ENCODE data around the gene COQ5. TPM values are rescaled to one million over a fixed set of nuclear protein-coding genes. Genes with fewer than 3 reads are reported as not detected.

COQ5 gene
- total RNA-seq, result 10 to 100 TPM; 25.0 to 29.9 TPM
- polyA plus RNA-seq, result 10 to 100 TPM; 31.4 to 33.6 TPM

- H3K27ac ChIP-seq (ENCODE audit: low read depth in 1 of 2, low read length in 2 of 2), result peak within 1 kb of the TSS; percentile 96 to 99
- no peaks in the 10 kb centered on the region for H3K36me3 ChIP-seq (ENCODE audit: control insufficient read depth in 4 of 4, insufficient read depth in 3 of 4, low read depth in 1 of 4, low read length in 3 of 4)
- H3K9me3 ChIP-seq (ENCODE audit: control insufficient read depth in 4 of 4, low read length in 3 of 4), result no peaks in the 10 kb centered on the region
- peak within 1 kb of the TSS; percentile 73 to 84 (median 77) for H3K4me3 ChIP-seq (ENCODE audit: low read depth in 1 of 3, low read length in 3 of 3)
- H3K27me3 ChIP-seq (ENCODE audit: control insufficient read depth in 4 of 4, insufficient read depth in 4 of 4, low read length in 3 of 4), result no peaks in the 10 kb centered on the region
- under 1% methylated on average over 38 of the region's 38 CpGs for WGBS
- peak; percentile 92 for TF ChIP-seq ZBTB33 (IDR thresholded peaks at IDR 0.05)
- TF ChIP-seq YY1 (IDR thresholded peaks at IDR 0.05), result peak; percentile 99
- no peak for TF ChIP-seq FOXA1 (IDR thresholded peaks at IDR 0.05)
- TF ChIP-seq CTCF (IDR thresholded peaks at IDR 0.05; ENCODE audit: low read depth, low read length, missing input control), result no peak
- TF ChIP-seq HNF4G (IDR thresholded peaks at IDR 0.05), result peak; percentile 61
- TF ChIP-seq RAD21 (IDR thresholded peaks at IDR 0.05), result peak in 1 of 2 donors; percentile 11
- TF ChIP-seq GABPA (IDR thresholded peaks at IDR 0.05 in 1 of 2, conservative IDR thresholded peaks at IDR 0.05 in 1 of 2), result peak in 1 of 2 donors; percentile 49
- peak; percentile 92 for TF ChIP-seq NR2F2 (IDR thresholded peaks at IDR 0.05)
- TF ChIP-seq HNF4A (conservative IDR thresholded peaks at IDR 0.05), result peak; percentile 74 to 77
- peak; percentile 48 to 58 for TF ChIP-seq JUND (IDR thresholded peaks at IDR 0.05)
- peak in 1 of 2 donors; percentile 49 for TF ChIP-seq EGR1 (IDR thresholded peaks at IDR 0.05; ENCODE audit: low read depth in 2 of 2)
- TF ChIP-seq REST (IDR thresholded peaks at IDR 0.05), result peak; percentile 84
- TF ChIP-seq TAF1 (conservative IDR thresholded peaks at IDR 0.05), result peak; percentile 80
- peak; percentile 41 for TF ChIP-seq MAX (IDR thresholded peaks at IDR 0.05)
- no peak for TF ChIP-seq FOXA2 (IDR thresholded peaks at IDR 0.05)
- TF ChIP-seq ATF3 (IDR thresholded peaks at IDR 0.05), result peak; percentile 92
- peak; percentile 67 for TF ChIP-seq SP1 (IDR thresholded peaks at IDR 0.05)
- peak; percentile 87 to 88 for TF ChIP-seq RXRA (IDR thresholded peaks at IDR 0.05)
- peak; percentile 88 for DNase-seq (ENCODE audit: low spot score)
- H3K9ac ChIP-seq (ENCODE audit: low read depth in 1 of 2, low read length in 2 of 2), result peak within 1 kb of the TSS; percentile 84 to 95
- H3K4me1 ChIP-seq (ENCODE audit: control insufficient read depth in 4 of 4, insufficient read depth in 4 of 4, low read length in 3 of 4), result peaks cover 2 to 12% (median 5%) of the 10 kb centered on the region in 4 donors
These were observed at the start of gene COQ5 for GRCh38 chr12:120528861-120529525. TSS of gene COQ5 (minus strand) at chr12:120529158. CDS start at chr12:120529141, 17 bp downstream.
